NCI-H1436 (cell line): ENCODE results near the gene RIT1.
A peak's percentile ranks its signal among the peaks of the same experiment; 100 is the strongest.

Source experiments
- DNase-seq: peaks from one replicate; lab custom pipeline; 2025; lab: John Stamatoyannopoulos, UW

The RIT1 gene

GRCh38 chr1:155911156-155912055, at the start of gene RIT1:
RIT1 (minus strand) TSS chr1:155911349; CDS start chr1:155910761, 588 bp downstream.
- peak; percentile 81 for DNase-seq

DNA sequence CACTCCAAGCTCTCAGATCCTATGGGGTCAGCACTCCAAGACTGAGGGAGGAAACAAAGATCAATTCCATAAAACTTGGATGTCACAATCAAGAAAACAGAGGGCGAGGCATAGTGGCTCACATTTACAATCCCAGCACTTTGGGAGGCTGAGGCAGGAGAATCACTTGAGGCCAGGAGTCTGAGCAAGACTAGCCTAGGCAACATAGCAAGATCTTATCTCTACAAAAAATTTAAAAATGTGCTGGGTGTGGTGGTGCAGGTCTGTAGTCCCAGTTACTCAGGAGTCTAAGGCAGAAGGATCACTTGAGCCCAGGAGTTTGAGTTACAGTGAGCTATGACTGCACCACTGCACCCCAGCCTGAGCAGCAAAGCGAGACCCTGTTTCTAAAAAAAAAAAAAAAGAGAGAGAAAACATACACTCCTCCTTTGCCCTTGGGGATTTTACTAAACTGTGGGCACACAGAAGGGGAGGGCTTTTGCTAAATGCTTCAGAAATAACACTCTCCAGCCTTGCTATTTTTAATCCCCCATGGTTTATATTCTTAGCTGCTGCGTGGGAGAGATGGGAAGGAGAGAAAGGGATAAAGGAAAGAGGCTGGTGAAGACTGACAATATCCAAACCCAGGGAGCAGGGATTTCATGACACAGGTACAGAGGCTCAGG, 49.1 kb upstream of the RIT1 start:
- no peak for DNase-seq

GRCh38 chr1:155957411-155957915, 46.3 kb upstream of the RIT1 start:
- no peak for DNase-seq

GRCh38 chr1:155954645-155955044, 43.5 kb upstream of the RIT1 start:
- no peak for DNase-seq

GRCh38 chr1:155952505-155952890, 41.3 kb upstream of the RIT1 start:
- no peak for DNase-seq

DNA sequence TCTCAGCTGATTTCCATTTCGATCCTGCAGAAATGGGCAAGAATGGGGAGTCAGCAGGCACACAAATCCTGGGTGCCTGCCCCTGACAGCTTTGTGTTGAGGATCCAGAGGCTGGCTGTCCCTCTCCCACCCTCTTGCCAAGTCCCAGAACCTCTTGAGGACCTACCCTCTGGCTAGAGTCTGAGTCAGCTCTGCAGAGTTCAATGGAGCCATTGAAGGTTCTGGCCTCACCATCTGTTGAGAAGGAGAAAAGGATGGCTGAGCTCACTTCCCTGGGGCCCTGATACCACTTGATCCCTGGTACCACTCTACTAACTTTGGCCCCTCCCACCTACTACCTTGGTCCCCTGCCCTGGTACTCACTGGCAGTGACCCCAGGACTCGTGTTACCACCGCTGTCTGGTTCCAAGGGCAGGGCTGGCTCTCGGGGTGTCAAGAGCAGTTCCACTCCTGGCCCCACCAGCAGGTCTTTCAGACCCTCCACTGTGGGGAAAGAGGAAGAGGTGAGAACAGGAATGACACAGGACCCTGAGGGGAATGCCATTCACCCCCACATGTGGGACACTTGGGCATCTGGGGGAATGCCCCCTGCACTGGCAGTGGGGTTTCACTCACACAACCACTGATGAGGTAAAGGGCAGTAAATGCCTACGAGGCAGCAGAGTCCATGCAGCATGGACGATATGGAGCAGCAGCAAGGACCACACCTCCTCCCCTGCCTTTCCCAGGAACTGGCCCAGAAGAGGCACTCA, 40.8 kb upstream of the RIT1 start:
- no peak for DNase-seq

- DNase-seq: no peak
Observed at GRCh38 chr1:155950829-155951228, 39.7 kb upstream of the RIT1 start.

DNA sequence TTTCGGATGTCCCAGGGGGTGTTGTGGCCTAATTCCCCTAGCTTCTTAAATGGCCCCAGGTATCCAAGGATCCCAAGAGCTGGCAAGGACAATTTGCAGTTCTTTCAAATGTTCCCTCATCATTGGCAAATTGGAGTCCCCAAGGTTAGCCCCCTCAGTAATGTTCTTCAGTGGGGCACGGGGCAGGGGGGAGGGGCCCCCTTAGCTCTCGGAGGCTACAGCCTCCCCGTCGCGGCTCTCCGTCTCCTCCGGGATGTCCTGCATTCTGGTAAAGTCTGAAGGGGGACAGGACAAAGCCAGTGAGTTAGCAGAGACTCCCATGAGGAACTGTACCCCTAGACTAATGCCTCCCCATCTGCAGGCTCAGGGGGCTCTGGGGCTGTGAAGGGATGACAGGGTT, 36.6 kb upstream of the RIT1 start:
- DNase-seq: no peak

- DNase-seq: no peak
Observed at GRCh38 chr1:155947292-155947691, 36.1 kb upstream of the RIT1 start.

- no peak for DNase-seq
Observed at GRCh38 chr1:155946633-155947219, 35.6 kb upstream of the RIT1 start.

- DNase-seq: peak; percentile 43
Observed at GRCh38 chr1:155944444-155944799, 33.3 kb upstream of the RIT1 start.

DNA sequence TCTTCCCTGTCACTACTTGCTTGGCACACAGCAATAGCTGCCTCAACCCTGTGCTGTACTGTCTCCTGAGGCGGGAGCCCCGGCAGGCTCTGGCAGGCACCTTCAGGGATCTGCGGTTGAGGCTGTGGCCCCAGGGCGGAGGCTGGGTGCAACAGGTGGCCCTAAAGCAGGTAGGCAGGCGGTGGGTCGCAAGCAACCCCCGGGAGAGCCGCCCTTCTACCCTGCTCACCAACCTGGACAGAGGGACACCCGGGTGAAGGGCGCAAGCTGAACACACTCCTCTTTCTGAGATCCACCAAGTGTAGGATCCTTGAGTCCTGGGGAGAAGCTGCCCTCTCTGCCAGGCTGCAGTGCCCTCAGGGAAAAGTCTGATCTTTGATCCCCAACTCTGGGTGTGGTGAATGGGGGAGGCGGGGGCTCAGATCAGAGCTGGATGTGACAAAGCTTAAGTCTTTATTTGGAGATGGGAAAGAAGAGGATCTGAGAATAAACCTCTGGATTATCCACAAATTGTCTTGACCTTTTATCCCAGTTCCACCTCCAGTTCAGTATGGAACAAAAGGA, 31.5 kb upstream of the RIT1 start:
- no peak for DNase-seq

DNA sequence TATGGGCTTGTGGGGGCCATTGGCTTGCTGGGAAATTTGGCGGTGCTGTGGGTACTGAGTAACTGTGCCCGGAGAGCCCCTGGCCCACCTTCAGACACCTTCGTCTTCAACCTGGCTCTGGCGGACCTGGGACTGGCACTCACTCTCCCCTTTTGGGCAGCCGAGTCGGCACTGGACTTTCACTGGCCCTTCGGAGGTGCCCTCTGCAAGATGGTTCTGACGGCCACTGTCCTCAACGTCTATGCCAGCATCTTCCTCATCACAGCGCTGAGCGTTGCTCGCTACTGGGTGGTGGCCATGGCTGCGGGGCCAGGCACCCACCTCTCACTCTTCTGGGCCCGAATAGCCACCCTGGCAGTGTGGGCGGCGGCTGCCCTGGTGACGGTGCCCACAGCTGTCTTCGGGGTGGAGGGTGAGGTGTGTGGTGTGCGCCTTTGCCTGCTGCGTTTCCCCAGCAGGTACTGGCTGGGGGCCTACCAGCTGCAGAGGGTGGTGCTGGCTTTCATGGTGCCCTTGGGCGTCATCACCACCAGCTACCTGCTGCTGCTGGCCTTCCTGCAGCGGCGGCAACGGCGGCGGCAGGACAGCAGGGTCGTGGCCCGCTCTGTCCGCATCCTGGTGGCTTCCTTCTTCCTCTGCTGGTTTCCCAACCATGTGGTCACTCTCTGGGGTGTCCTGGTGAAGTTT, 30.8 kb upstream of the RIT1 start:
- DNase-seq: no peak

DNA sequence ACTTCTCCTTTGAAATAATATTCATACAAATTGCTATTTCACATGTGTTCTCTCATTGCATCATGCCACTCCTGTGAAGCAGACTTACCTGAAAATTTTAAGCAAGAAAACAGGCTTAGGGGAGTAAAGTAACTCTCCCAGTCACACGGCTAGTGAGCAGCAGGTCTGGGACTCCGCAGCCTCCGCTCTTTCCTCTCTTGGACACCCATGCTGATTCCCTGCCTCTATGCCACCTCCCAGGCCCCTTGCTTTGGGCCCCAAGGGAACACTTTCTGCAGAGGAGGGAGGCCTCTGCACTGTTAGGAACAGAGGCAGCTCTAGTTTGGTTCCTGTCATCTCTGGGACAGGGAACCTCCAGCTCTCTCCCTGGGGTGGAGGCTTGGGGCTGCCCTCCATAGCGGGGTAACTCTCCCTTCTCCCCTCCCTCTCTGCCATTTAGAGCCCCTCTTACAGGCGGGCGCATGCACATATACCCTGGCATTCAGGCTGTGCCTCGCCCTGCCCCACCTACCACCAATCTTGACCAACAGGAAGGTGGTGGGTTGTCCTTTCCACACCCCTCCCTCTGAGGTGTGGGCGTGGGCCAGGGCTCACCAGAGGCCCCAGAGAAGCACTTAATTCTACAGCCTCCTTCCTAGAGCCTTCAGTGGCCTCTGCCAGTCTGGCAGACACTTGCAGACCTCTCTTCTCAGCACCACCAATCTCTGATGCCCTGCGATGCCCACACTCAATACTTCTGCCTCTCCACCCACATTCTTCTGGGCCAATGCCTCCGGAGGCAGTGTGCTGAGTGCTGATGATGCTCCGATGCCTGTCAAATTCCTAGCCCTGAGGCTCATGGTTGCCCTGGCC, 30.1 kb upstream of the RIT1 start, which contains the start of gene RXFP4:
Gene RXFP4, plus strand, starts transcription at position 646 of the 852 bp plus-strand sequence. Its CDS starts 72 bp downstream, at position 718.
- no peak for DNase-seq

- no peak for DNase-seq
Observed at GRCh38 chr1:155940482-155940992, 29.4 kb upstream of the RIT1 start.

- DNase-seq: peak; percentile 66
Observed at GRCh38 chr1:155938220-155938627, 27.1 kb upstream of the RIT1 start.

GRCh38 chr1:155934936-155935590, 23.9 kb upstream of the RIT1 start:
- no peak for DNase-seq

DNA sequence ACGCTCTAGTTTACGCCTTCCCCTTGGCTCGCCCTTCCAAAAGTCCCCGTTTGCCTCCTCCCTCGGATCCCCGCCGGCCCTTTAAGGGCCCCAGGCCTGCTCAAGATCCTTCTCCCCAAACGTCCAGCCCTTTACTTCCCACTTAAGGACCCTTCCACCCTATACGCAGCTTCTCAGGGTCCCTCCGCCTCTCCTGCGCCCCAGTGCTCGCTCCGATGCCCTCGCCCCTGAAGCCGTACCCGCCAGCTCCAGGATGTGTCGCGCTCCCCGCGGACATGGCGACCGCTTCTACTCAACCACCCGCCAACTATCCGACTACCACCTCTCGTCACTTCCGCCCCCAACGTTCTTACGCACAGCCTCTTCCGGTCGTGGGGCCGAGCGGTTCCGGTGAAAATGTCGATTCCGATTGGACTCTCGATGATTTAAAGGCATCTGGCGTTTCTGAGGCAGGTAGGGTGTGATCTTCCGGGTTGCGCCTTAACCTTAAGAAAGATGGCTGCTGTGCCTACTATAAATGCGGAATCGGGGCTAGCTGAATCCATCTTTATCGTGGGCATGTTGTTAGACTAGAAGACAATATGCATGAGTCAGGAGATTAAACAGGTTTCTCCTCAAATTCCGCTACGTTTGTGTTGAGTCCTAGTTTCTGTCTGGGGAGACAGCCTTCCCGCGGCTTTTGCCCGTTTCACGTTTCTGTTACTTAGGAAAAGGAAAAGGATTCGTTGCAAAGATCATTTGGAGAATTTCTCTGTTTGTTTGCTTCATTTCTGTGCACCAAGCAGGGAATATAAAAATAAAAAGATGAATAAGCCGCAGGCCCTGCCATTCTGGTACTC, 23.2 kb upstream of the RIT1 start, which contains the start of gene KHDC4:
Gene KHDC4, minus strand, starts transcription at position 317 of the 839 bp plus-strand sequence. Its CDS starts 40 bp downstream, at position 277.
- DNase-seq: peak; percentile 98
